ENCODE measurements around the gene ITGB3. TPM values are rescaled to one million over a fixed set of nuclear protein-coding genes. Genes with fewer than 3 reads are reported as not detected.

Gene ITGB3
- total and polyA plus RNA-seq, 9 of the 15 experiments (the other 6 are each of a cell fraction or from before 2014, with no cell fraction given): 0.08 to 2.6 (median 0.62) TPM; not detected in 1

- TF ChIP-seq CBX1 (IDR thresholded peaks at IDR 0.05; ENCODE audit: low read depth): 0 out of 2 replicates have a peak, but pooled peaks have one; percentile 36
- TF ChIP-seq EZH2 (IDR thresholded peaks at IDR 0.05; ENCODE audit: borderline replicate concordance, low read depth, low read length): no peak
- TF ChIP-seq CTCFL (IDR thresholded peaks at IDR 0.05; ENCODE audit: borderline replicate concordance, insufficient read depth, low read depth, low read length, poor library complexity, severe bottlenecking): no peak
- TF ChIP-seq CHCHD3 (CRISPR knock-in tag; IDR thresholded peaks at IDR 0.05): no peak
- peak; percentile 95 for TF ChIP-seq BCOR (IDR thresholded peaks at IDR 0.05)
- TF ChIP-seq KDM1A (IDR thresholded peaks at IDR 0.05): peak; percentile 67 to 77
Measured at GRCh38 chr17:47235506-47235905, 18.1 kb upstream of the ITGB3 start (continued).

GRCh38 chr17:47235923-47236322 lies 17.7 kb upstream of the ITGB3 start:
- no peak for ATAC-seq
- DNase-seq (ENCODE audit: extremely low read depth in 1 of 4, low spot score in 3 of 4): no peak
- peaks cover 4% of the 10 kb centered on the region for H3K9me1 ChIP-seq (ENCODE audit: control insufficient read depth, insufficient read depth, low read length)
- no peak overlapping the region for H3K27ac ChIP-seq (ENCODE audit: extremely low read depth, low read depth, low read length)
- no peaks in the 10 kb centered on the region for H3K27me3 ChIP-seq (ENCODE audit: control insufficient read depth in 2 of 2, insufficient read depth in 2 of 2, low read length in 2 of 2)
- H2AFZ ChIP-seq (ENCODE audit: low read depth, low read length): no peak overlapping the region
- intact Hi-C loops (cut with micrococcal nuclease) (no loop called here), in situ Hi-C loops (cut with MboI) (no loop called here)
- POLR2A ChIA-PET: no interaction called here
- peaks cover 21 to 26% of the 10 kb centered on the region in 2 experiments for H3K4me1 ChIP-seq (replicated peaks in 1 of 2; ENCODE audit: control insufficient read depth in 2 of 2, insufficient read depth in 2 of 2, low read length in 2 of 2)
- H3K36me3 ChIP-seq (ENCODE audit: control insufficient read depth, insufficient read depth, low read length): no peaks in the 10 kb centered on the region
- CTCF ChIA-PET (ENCODE audit: low intra/inter-chr PET ratio): no interaction called here
- no peaks in the 10 kb centered on the region for H4K20me1 ChIP-seq (replicated peaks; ENCODE audit: control insufficient read depth, insufficient read depth, low read length)
- TF ChIP-seq RBM39 (optimal IDR thresholded peaks at IDR 0.05; ENCODE audit: low read depth, low read length) (no peak), MNT (conservative IDR thresholded peaks at IDR 0.05) (no peak), MBD2 (IDR thresholded peaks at IDR 0.05; ENCODE audit: borderline replicate concordance, low read depth) (no peak), ZNF76 (CRISPR knock-in tag; IDR thresholded peaks at IDR 0.05; ENCODE audit: borderline replicate concordance) (no peak), SRSF1 (IDR thresholded peaks at IDR 0.05; ENCODE audit: low read depth, low read length) (no peak), ESRRB (CRISPR knock-in tag; IDR thresholded peaks at IDR 0.05; ENCODE audit: borderline replicate concordance) (no peak), ZNF217 (CRISPR knock-in tag; IDR thresholded peaks at IDR 0.05) (no peak), ZNF77 (CRISPR knock-in tag; IDR thresholded peaks at IDR 0.05) (no peak)
- TF ChIP-seq, protein P1, sequence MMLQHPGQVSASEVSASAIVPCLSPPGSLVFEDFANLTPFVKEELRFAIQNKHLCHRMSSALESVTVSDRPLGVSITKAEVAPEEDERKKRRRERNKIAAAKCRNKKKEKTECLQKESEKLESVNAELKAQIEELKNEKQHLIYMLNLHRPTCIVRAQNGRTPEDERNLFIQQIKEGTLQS (IDR thresholded peaks at IDR 0.05): no peak
- TF ChIP-seq, protein P1 (CRISPR knock-in tag; conservative IDR thresholded peaks at IDR 0.05): no peak
- no peak overlapping the region for H3K9ac ChIP-seq (ENCODE audit: insufficient read depth in 1 of 2, low read depth in 2 of 2, low read length in 2 of 2)
- no peaks in the 10 kb centered on the region for H3K79me2 ChIP-seq (ENCODE audit: control insufficient read depth, insufficient read depth, low read length)
- no peaks in the 10 kb centered on the region; the same call in 1 of the 2 replicates for H3K9me3 ChIP-seq (replicated peaks; ENCODE audit: control insufficient read depth, insufficient read depth, low read depth, low read length)
- H3K4me2 ChIP-seq (ENCODE audit: insufficient read depth, low read length): no peak overlapping the region
- H3K4me3 ChIP-seq: no peak overlapping the region
- BruUV-seq (replicated peaks): no TSS peak
- FAIRE-seq: no peak
- WGBS (ENCODE audit: insufficient coverage, low coverage, missing lambda C conversion rate): 78% methylated on average over 2 of the region's 2 CpGs
